ENCODE data around the gene OR52A5. TPM values are rescaled to one million over a fixed set of nuclear protein-coding genes. Genes with fewer than 3 reads are reported as not detected.

OR52A5 gene
- total RNA-seq, 1 experiment from 2014 or later = 0.11 TPM

DNA sequence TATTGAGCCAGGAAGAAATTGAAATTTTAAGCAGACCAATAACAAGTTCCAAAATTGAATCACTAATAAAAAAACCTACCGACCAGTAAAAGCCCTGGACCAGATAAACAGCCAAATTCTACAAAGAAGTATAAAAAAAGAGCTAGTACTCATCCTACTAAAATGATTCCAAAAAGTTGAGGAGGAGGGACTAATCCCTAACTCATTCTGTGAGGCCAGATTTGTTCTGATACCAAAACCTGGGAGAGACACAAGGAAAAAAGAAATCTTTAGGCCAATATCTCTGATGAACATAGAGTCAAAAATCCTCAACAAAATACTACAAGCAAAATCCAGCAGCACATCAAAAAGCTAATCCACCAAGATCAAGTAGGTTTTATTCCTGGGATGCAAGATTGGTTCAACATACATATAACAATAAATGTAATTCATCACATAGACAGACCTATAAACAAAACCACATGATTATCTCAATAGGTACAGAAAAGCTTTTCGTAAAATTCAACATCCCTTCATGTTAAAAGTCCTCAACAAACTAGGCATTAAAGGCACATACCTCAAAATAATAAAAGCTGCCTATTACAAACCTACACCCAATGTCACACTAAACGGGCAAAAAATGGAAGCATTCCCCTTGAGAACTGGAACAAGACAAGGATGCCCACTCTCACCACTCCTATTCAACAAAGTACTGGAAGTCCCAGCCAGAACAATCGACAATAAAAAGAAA, 13.1 kb downstream of the OR52A5 start:
- Mint-ChIP-seq H3K27ac (no peak overlapping the region), H3K9me3 (peaks cover 11% of the 10 kb centered on the region), H3K27me3 (ENCODE audit: low read depth) (no peaks in the 10 kb centered on the region), H3K4me1 (peaks cover 12% of the 10 kb centered on the region), H3K36me3 (peaks cover 2% of the 10 kb centered on the region), H3K4me3 (no peak overlapping the region)
- POLR2A ChIA-PET = no interaction called here
- TF ChIP-seq NFYB (CRISPR knock-in tag; conservative IDR thresholded peaks at IDR 0.05; ENCODE audit: low read depth) (no peak), FOXJ3 (CRISPR knock-in tag; IDR thresholded peaks at IDR 0.05; ENCODE audit: borderline replicate concordance) (no peak), EMX1 (CRISPR knock-in tag; IDR thresholded peaks at IDR 0.05) (no peak), MXD4 (CRISPR knock-in tag; IDR thresholded peaks at IDR 0.05; ENCODE audit: borderline replicate concordance) (no peak), RELA (CRISPR knock-in tag; IDR thresholded peaks at IDR 0.05; ENCODE audit: borderline replicate concordance) (no peak), CREM (CRISPR knock-in tag; IDR thresholded peaks at IDR 0.05) (no peak), TEAD4 (CRISPR knock-in tag; IDR thresholded peaks at IDR 0.05) (no peak), ZNF317 (CRISPR knock-in tag; IDR thresholded peaks at IDR 0.05; ENCODE audit: borderline replicate concordance, low read depth) (no peak), USF2 (CRISPR knock-in tag; IDR thresholded peaks at IDR 0.05) (no peak), SMAD4 (CRISPR knock-in tag; IDR thresholded peaks at IDR 0.05) (no peak), OVOL2 (CRISPR knock-in tag; IDR thresholded peaks at IDR 0.05; ENCODE audit: borderline replicate concordance) (no peak)
- TF ChIP-seq, protein P1, sequence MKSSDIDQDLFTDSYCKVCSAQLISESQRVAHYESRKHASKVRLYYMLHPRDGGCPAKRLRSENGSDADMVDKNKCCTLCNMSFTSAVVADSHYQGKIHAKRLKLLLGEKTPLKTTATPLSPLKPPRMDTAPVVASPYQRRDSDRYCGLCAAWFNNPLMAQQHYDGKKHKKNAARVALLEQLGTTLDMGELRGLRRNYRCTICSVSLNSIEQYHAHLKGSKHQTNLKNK (CRISPR knock-in tag; IDR thresholded peaks at IDR 0.05) = no peak
- TF ChIP-seq, protein P2, sequence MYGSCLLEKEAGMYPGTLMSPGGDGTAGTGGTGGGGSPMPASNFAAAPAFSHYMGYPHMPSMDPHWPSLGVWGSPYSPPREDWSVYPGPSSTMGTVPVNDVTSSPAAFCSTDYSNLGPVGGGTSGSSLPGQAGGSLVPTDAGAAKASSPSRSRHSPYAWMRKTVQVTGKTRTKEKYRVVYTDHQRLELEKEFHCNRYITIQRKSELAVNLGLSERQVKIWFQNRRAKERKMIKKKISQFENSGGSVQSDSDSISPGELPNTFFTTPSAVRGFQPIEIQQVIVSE (CRISPR knock-in tag; IDR thresholded peaks at IDR 0.05; ENCODE audit: borderline replicate concordance) = no peak
- TF ChIP-seq, protein P3, sequence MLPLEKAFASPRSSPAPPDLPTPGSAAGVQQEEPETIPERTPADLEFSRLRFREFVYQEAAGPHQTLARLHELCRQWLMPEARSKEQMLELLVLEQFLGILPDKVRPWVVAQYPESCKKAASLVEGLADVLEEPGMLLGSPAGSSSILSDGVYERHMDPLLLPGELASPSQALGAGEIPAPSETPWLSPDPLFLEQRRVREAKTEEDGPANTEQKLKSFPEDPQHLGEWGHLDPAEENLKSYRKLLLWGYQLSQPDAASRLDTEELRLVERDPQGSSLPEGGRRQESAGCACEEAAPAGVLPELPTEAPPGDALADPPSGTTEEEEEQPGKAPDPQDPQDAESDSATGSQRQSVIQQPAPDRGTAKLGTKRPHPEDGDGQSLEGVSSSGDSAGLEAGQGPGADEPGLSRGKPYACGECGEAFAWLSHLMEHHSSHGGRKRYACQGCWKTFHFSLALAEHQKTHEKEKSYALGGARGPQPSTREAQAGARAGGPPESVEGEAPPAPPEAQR (CRISPR knock-in tag; IDR thresholded peaks at IDR 0.05) = no peak
- no peak for DNase-seq (ENCODE audit: low spot score)
- no peak for ATAC-seq
- CTCF ChIA-PET = interaction anchor here (1.5 kb wide), 1 partner anchor 255 kb away, joined by 3 read pairs; no protein-coding TSS in a partner anchor

DNA sequence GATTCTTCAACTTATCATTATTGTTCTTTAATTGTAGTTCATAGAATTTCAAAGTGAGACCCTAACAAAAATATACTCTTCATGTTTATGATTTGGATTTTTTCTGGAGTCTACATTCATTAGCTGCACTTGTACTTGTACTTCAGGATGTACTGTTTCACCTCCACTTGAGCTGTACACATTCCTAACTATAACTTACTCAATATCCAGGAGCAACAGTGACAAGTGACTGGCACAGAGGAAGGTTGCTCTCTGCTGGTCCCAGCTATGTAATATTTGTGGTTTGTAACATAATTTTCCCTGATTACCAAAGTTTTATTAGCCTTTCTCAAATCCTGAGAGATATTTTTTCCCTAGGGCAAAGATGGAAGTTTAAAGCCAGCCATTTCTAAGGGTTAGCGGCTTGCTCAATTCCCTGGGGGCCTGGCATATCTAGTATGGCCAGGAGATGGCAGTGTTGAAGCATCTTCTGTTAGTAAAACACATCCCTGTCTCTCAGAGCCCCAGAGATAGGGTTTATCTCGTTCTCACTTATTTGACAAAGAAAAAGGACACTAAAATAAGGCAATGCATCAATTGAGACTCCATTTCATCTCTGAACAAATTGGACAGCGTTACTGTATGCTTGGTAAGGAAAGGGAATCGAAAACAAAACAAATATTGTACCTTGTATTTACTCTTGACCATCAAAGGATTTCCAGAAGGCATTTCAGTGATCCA, 14.2 kb downstream of the OR52A5 start:
- DNase-seq (ENCODE audit: low spot score) = peak; percentile 83
- Mint-ChIP-seq H3K27ac (no peak overlapping the region), H3K36me3 (peaks cover under 1% of the 10 kb centered on the region), H3K4me3 (no peak overlapping the region), H3K4me1 (peaks cover 12% of the 10 kb centered on the region), H3K27me3 (ENCODE audit: low read depth) (no peaks in the 10 kb centered on the region), H3K9me3 (peaks cover 9% of the 10 kb centered on the region)
- peak; percentile 99 for ATAC-seq
- ChIA-PET CTCF (interaction anchor here (0.6 to 1.5 kb wide), 2 partner anchors 112 to 256 kb away, joined by 3 read pairs; no protein-coding TSS in a partner anchor), POLR2A (no interaction called here)
- TF ChIP-seq, protein P4, sequence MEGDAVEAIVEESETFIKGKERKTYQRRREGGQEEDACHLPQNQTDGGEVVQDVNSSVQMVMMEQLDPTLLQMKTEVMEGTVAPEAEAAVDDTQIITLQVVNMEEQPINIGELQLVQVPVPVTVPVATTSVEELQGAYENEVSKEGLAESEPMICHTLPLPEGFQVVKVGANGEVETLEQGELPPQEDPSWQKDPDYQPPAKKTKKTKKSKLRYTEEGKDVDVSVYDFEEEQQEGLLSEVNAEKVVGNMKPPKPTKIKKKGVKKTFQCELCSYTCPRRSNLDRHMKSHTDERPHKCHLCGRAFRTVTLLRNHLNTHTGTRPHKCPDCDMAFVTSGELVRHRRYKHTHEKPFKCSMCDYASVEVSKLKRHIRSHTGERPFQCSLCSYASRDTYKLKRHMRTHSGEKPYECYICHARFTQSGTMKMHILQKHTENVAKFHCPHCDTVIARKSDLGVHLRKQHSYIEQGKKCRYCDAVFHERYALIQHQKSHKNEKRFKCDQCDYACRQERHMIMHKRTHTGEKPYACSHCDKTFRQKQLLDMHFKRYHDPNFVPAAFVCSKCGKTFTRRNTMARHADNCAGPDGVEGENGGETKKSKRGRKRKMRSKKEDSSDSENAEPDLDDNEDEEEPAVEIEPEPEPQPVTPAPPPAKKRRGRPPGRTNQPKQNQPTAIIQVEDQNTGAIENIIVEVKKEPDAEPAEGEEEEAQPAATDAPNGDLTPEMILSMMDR (IDR thresholded peaks at IDR 0.05) = peak; percentile 79
- TF ChIP-seq, protein P3 (CRISPR knock-in tag; IDR thresholded peaks at IDR 0.05) = no peak

All from WTC11 (cell line).